Stimulated activated CD4-positive, alpha-beta T cell treated with anti-CD3 and anti-CD28 coated beads, Interleukin-2, amount 100 ng/mL, for 48 hours (primary cell): ENCODE data around the gene RNU2-63P.
"Not testable (repeated sequence)": the region's sequence is repeated elsewhere in the genome, so short reads cannot be mapped to it uniquely, and the experiment has no call there.

Source experiments
- DNase-seq, 2 donors: peaks; one replicate each; pipeline ENCODE4 v3.0.0-alpha.2; 2020

RNU2-63P gene

GRCh38 chr2:88027697-88028389, 11.5 kb upstream of the RNU2-63P start:
- no peak for DNase-seq

GRCh38 chr2:88024509-88024908, 8.2 kb upstream of the RNU2-63P start:
- DNase-seq: no peak

GRCh38 chr2:88022669-88022921, 6.2 kb upstream of the RNU2-63P start:
- DNase-seq: no peak

- DNase-seq: no peak
These were observed 3.6 kb upstream of the RNU2-63P start for GRCh38 chr2:88019985-88020384.

GRCh38 chr2:88018909-88019308, 2.6 kb upstream of the RNU2-63P start:
- no peak for DNase-seq

- not testable (repeated sequence) for DNase-seq
These were observed 1.9 kb upstream of the RNU2-63P start for GRCh38 chr2:88018077-88018805.

GRCh38 chr2:88017780-88018038, 1.4 kb upstream of the RNU2-63P start:
- not testable (repeated sequence) for DNase-seq

GRCh38 chr2:88016960-88017779, 823 bp upstream of the RNU2-63P start:
- DNase-seq: peak in 1 of 2 donors; percentile 41

GRCh38 chr2:88011011-88011410, 5.3 kb downstream of the RNU2-63P start:
- DNase-seq: no peak

- no peak for DNase-seq
These were observed 6.2 kb downstream of the RNU2-63P start for GRCh38 chr2:88010136-88010535.

- no peak for DNase-seq
These were observed 9.4 kb downstream of the RNU2-63P start for GRCh38 chr2:88006912-88007439.

GRCh38 chr2:88005776-88006175, 10.6 kb downstream of the RNU2-63P start:
- no peak for DNase-seq

- DNase-seq: no peak
These were observed 13.1 kb downstream of the RNU2-63P start for GRCh38 chr2:88003074-88003755.

- no peak for DNase-seq
These were observed 14.0 kb downstream of the RNU2-63P start for GRCh38 chr2:88002359-88002707.

- DNase-seq: not testable (repeated sequence)
These were observed 15.9 kb downstream of the RNU2-63P start for GRCh38 chr2:88000474-88000873.

- DNase-seq: no peak
These were observed 19.8 kb downstream of the RNU2-63P start for GRCh38 chr2:87996570-87996969.

- no peak for DNase-seq
These were observed 20.6 kb downstream of the RNU2-63P start for GRCh38 chr2:87995756-87996155.

GRCh38 chr2:87994304-87994850, 22.0 kb downstream of the RNU2-63P start:
- DNase-seq: not testable (repeated sequence)

GRCh38 chr2:87992569-87992968, 23.8 kb downstream of the RNU2-63P start:
- DNase-seq: not testable (repeated sequence)

GRCh38 chr2:87987473-87987872, 28.9 kb downstream of the RNU2-63P start:
- not testable (repeated sequence) for DNase-seq

- DNase-seq: not testable (repeated sequence)
These were observed 30.4 kb downstream of the RNU2-63P start for GRCh38 chr2:87985902-87986301.

GRCh38 chr2:87981182-87981581, 35.2 kb downstream of the RNU2-63P start:
- DNase-seq: not testable (repeated sequence)

GRCh38 chr2:87972385-87972784, 44.0 kb downstream of the RNU2-63P start:
- DNase-seq: not testable (repeated sequence)
